Dedifferentiated amniotic fluid mesenchymal stem cell (primary cell): ENCODE data around the gene PEX14.
A peak's percentile ranks its signal among the peaks of the same experiment; 100 is the strongest.

Experiments used
- DNase-seq: peaks from one replicate; pipeline ENCODE4 v3.0.0-alpha.2; 2016; ENCODE audit errors: extremely low spot score

PEX14 gene

DNA sequence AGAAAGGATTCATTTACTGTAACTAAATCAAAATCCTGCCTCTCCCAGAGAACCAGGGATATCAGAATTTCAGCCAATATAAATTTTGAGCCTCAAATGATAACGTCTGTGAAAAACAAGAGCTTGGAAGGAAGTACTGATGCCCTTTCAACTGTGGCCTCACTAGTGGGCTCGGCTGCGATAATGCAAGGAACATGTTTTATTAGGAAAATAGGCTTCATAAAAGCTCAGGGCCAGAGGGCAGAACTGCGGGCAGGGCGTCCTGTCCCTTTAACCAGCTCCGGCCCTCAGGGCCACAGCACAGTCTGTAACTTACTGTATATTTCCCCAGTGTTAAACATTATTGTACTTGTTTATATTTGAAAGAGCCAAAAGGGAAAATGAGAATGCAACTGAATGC, 122.0 kb downstream of the PEX14 start:
- DNase-seq, result no peak

DNA sequence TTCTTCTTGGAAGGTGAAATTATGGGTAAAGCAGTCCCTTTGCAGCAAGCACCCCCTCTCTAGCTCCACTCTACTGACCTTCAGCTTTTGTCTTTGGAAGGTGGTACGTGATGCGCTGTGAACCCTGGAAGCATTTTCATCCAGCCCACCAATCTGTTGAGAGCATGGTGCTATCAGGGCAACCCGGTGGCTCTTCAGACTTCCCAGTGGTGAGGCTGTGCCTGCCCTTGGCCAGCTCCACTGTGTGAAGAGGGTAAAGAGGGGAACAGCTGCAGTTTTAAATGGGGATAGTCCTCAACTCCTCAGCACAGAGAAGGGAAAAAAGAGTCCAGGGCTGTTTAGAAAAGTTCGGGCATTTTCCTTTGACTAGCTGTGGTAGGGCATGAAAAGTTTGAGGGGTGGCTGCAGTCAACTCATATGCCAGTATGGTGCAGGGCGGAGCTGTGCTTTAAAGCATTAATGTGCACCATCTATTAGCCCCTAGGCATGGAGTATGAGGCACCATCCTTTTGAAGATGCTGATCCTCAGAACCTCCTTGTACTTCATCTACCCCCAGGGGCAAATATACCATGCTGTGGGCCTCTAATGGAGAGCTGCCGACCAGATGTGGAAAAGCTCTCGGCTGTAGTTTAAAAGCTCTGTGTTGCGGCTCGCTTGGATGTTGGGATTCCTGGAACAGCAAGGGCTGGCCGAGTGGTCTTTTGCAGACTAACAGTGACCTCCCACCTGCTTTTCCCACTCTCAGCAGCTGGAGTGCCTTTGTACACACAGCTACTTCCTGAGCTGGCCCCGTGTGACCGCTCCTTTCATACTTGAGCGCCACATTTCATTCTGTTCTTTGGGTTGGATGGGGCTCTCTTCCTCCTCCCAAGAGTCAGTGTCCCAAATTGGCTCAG, 123.0 kb downstream of the PEX14 start:
- no peak for DNase-seq

DNA sequence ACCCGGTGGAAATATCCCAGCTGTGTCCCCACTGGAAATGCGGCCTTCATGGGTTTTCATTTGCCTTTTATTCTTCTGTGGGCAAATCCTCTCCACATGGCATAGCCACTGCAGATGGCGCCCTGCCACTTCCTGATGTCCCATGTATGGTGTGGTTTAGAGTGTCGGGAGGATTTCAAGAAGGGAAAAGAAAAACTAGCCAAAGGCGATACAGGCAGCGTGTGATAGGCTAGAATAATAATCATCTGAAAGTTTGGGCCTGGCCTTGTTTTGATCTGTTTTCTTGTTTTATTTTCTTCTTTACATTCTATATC, 123.6 kb downstream of the PEX14 start:
- no peak for DNase-seq

DNA sequence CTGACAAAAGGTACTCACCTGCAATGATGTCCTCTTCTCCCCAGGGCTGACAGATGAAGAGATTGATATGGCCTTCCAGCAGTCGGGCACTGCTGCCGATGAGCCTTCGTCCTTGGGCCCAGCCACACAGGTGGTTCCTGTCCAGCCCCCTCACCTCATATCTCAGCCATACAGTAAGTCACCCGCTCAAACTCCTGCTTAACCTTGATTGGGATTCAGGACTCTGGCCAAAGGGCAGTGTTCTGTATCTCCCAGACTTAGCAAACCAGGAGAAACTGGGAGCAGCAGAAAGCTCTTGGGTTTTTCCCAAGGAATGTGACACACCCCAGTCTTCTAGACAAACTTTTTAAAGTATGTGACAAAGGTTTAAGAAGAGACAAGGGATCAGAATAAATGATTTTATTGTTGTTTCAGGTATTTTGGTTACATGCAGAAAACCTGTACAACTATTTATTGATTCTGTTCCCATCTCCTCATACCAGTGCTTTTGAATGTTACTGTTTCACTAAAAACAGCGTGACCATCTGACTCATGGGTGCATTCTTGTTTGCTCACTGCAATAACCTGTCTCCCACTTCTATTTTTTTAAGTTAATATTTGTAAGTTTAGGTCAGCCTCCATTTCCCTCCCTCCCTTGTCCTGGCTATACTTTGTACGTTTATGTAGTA, 124.6 kb downstream of the PEX14 start:
- DNase-seq, result peak; percentile 59

DNA sequence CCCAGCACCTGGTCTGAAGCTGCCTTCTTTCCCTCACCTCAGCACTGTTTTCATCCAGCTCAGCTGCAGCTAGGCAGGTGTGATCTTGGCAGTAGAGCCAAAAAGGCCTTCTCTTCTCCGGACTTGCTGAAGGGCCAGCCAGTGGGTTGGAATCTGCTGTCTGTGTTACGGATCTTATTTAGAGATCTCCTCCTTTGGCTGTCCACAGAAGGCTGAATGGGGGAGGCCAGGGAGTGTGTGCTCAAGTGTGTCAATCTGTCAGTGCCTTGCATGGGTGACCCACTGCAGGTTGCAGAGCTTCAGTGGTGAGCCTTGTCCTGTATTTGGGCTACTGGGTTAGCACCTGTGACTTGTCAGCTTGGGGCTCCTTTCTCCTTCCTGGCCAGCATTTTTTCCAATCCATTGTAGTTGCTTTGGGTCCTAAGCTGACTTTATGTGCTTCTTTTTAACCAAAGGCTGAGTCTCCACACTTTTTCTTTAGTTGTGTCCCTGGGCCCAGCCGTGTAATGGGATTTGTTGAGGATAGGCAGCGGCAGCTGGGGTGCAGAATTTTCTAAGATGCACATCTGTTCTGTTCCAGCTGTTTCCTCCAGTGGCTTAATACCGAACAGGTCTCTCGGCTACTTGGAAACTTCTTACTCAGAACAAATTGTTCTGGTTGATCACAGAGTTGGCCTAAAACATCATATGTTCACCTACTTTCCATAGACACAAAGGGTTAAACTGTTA, 126.8 kb downstream of the PEX14 start:
- no peak for DNase-seq

- DNase-seq, result no peak
These were observed 128.2 kb downstream of the PEX14 start for GRCh38 chr1:10602936-10603335.

- no peak for DNase-seq
These were observed 130.2 kb downstream of the PEX14 start for GRCh38 chr1:10604966-10605365.

- DNase-seq, result no peak
These were observed 131.3 kb downstream of the PEX14 start for GRCh38 chr1:10606064-10606463.

- no peak for DNase-seq
These were observed 132.5 kb downstream of the PEX14 start for GRCh38 chr1:10607228-10607627.

DNA sequence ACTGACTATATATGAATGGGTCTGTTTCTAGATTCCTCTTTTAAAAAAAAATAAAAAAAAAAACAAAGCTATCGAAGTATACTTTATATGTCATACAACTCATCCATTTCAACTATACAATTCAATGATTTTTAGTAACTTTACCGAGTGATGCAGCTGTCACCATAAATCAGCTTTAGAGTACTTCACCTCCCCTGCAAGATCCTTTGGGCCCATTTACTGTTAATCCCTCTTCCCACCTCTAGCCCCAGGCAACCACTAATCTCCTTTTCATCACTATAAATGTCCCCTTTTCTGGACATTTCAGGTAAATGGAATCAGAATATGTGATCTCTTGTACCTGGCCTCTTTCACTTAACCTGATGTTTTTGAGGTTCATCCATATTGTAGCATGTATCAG, 133.9 kb downstream of the PEX14 start:
- no peak for DNase-seq

DNA sequence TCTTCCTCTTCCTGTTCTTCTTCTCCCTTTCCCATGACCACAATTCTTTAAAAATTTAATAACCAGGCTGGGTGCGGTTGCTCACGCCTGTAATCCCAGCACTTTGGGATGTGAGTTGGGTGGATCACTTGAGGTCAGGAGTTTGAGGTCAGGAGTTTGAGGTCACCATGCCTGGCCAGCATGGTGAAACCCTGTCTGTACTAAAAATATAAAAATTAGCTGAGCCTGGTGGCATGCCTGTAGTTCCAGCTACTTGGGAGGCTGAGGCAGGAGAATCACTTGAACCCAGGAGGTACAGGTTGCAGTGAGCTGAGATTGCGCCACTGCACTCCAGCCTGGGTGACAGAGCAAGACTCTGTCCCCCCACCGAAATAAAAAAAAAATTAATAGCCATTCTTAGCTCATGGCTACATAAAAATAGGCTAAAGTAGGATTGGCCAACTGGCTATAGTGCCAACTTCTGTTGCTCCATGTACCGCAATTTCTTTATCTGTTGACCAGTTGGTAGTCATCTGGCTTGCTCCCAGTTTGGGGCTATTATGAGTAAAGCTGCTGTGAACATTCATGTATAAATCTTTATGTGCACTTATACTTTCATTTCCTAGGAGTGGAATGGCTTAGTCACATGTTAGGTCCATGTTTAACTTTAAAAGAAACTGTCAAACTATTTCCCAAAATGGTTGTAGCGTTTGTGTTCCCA, 136.3 kb downstream of the PEX14 start:
- no peak for DNase-seq

DNA sequence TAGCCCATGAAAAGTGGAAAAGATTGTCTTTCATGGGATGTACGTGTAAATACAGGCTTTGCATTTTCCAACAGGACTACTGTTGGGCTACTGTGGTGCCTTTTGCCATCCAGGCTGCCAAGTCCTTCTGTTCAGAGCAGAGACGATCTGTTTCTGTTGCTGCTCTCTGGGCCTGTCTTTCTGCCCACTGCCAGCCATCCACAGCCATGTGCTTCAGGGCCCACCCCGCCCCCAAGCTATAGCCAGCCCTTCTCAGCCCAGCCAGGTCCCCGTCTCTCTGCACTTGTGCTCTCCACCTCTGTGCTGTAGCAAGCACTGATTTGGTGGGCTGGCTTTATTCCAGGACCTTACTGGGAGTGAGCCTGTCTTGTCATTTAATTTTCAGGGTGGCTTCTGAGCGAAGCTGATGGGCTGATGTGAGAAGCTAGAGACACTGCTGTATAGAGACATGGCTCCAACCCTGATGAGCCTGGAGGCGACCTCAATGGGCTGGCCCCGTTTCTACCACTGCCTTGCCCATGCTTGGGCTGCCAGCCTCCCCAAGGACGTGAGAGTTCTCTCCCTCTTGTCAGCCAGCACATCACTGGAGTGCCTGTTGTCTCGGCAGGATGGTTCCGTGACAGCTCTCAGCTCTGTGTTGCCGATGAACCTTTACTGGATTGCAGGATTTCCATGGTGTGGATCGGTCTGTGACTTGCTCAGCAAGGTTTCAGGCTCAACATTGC, 137.8 kb downstream of the PEX14 start:
- DNase-seq, result no peak

DNA sequence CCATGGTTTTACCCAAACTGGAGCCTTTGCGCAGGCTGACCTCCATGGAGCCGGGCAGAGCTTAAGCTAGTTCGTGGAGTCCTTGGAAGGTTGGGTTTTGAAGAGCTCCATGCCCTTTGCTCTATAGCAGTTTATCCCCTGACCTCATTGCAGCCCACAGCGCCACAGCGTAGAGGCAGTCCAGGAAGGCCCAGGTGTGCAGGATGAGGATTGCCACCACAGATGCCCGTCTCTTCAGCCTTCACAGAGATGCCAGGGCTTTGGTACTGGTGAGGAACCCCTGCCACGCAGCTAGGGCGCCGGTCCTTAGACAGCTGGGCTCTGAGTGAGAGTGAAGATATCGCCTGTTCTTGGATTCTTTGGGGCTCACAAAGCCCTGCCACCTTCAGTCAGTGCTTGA, 138.6 kb downstream of the PEX14 start:
- DNase-seq, result no peak

- DNase-seq, result no peak
These were observed 139.1 kb downstream of the PEX14 start for GRCh38 chr1:10613861-10614260.

GRCh38 chr1:10614377-10615225, 139.9 kb downstream of the PEX14 start:
- no peak for DNase-seq

DNA sequence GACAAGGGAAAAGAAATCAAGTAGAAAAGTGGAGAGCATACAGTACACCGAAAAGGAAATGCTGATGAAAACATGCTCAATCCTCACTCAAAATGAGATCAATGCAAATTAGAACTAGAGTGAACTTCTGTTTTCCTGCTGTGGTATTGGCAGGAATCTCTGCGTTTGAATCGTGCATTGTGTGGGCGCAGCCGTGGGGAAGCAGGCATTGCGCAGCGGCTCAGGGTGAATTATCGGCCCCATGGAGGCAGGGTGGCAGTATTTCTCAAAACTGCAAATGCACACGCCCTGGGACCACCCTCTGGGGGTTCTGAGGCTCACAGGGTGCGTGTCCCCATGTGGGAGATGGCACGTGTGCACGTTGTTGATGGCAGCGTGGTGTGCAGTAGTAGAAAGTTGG, 140.6 kb downstream of the PEX14 start:
- no peak for DNase-seq

GRCh38 chr1:10615932-10616671, 141.4 kb downstream of the PEX14 start:
- no peak for DNase-seq

GRCh38 chr1:10616696-10617095, 141.9 kb downstream of the PEX14 start:
- DNase-seq, result no peak

DNA sequence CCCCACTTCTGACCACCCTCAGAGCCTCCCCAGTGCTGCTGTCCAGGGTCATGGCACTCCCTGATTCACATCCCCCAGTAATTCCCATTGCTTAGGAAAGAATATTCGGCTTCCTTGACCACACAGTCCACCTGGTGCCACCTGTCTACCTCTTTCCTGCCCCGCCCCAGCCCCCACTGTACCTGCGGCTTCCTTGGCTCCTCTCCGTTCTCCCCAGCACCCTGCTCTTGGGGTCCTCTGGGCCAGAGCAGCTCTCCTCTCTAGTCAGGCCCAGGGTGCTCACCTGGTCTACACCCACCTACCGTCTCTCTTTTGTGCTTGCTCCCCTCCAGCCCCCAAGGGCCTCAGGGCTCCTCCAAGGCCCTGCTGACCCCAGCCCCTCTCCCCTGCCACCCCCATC, 142.6 kb downstream of the PEX14 start:
- no peak for DNase-seq
